IMR-90 (cell line): ENCODE measurements around the gene DNM3. TPM values are rescaled to one million over a fixed set of nuclear protein-coding genes. Genes with fewer than 3 reads are reported as not detected.

ENCODE experiments used
- ATAC-seq: fragments of 200-7000 bp; cut with Tn5 transposase; 2 replicates; pipeline ENCODE4 v1.9.1; 2020; ENCODE audit warnings: low read depth, mild to moderate bottlenecking, moderate library complexity
- BruUV-seq: library from RNA; stranded (reverse); fragments of 400-500 nt; replicated peaks from 2 replicates; lab custom pipeline; 2021; lab: Mats Ljungman, UMichigan
- CTCF ChIA-PET: fragments of 300-600 bp; formaldehyde crosslinking; extraction: SDS; loops from one replicate; lab custom pipeline; 2021; ENCODE audit warnings: antibody characterized with exemption; lab: Yijun Ruan, JAX
- POLR2A ChIA-PET: fragments of 300-600 bp; sonication (Branson Sonifier 250); formaldehyde crosslinking; loops from one replicate; lab custom pipeline; 2022; ENCODE audit warnings: antibody characterized with exemption; ENCODE audit not compliant: unreplicated experiment; lab: Charles Lee
- DNase-seq: peaks from one replicate; pipeline ENCODE4 v3.0.0; 2013
- H2AFZ ChIP-seq: replicated peaks from 2 replicates; pipeline ENCODE3; 2013; ENCODE audit warnings: low read length, mild to moderate bottlenecking; ENCODE audit not compliant: poor library complexity
- H2AK5ac ChIP-seq: 2 replicates; pipeline ENCODE4 v1.6.1; 2013; ENCODE audit warnings: low read depth, low read length, inconsistent platforms
- H2AK9ac ChIP-seq: replicated peaks from 2 replicates; pipeline ENCODE3; 2013; ENCODE audit warnings: mild to moderate bottlenecking, low read depth, low read length, moderate library complexity; ENCODE audit not compliant: poor library complexity
- H2BK120ac ChIP-seq: 2 replicates; pipeline ENCODE4 v1.6.1; 2013; ENCODE audit warnings: low read depth, low read length, inconsistent platforms
- H2BK15ac ChIP-seq: 3 replicates; pipeline ENCODE4 v1.6.1; 2013; ENCODE audit warnings: low read depth, low read length, inconsistent platforms
- H2BK20ac ChIP-seq: 2 replicates; pipeline ENCODE4 v1.6.1; 2013; ENCODE audit warnings: low read depth, mild to moderate bottlenecking, inconsistent platforms, low read length, moderate library complexity
- H2BK5ac ChIP-seq: 2 replicates; pipeline ENCODE4 v1.6.1; 2013; ENCODE audit warnings: mild to moderate bottlenecking, low read depth, low read length, inconsistent platforms; ENCODE audit not compliant: poor library complexity, severe bottlenecking
- H3K14ac ChIP-seq: replicated peaks from 2 replicates; pipeline ENCODE4 v1.6.1; 2013; ENCODE audit warnings: low read depth, low read length, inconsistent platforms
- H3K18ac ChIP-seq: 2 replicates; pipeline ENCODE4 v1.6.1; 2013; ENCODE audit warnings: low read depth, low read length, control low read depth
- H3K23ac ChIP-seq: 2 replicates; pipeline ENCODE4 v1.6.1; 2013; ENCODE audit warnings: low read depth, low read length, inconsistent platforms
- H3K27ac ChIP-seq: 2 replicates; pipeline ENCODE4 v1.5.1; 2013; ENCODE audit warnings: mild to moderate bottlenecking, control low read depth, low read length; ENCODE audit not compliant: insufficient read depth
- H3K27me3 ChIP-seq: 2 replicates; pipeline ENCODE4 v1.6.1; 2013; ENCODE audit warnings: low read length; ENCODE audit not compliant: control insufficient read depth, insufficient read depth
- H3K36me3 ChIP-seq: 2 replicates; pipeline ENCODE4 v1.6.1; 2013; ENCODE audit warnings: low read length, mixed read lengths; ENCODE audit not compliant: control insufficient read depth, insufficient read depth
- H3K4ac ChIP-seq: 2 replicates; pipeline ENCODE4 v1.6.1; 2013; ENCODE audit warnings: low read depth, low read length, inconsistent platforms
- H3K4me1 ChIP-seq: 2 replicates; pipeline ENCODE4 v1.6.1; 2013; ENCODE audit warnings: low read length, mixed read lengths; ENCODE audit not compliant: control insufficient read depth, insufficient read depth
- H3K4me2 ChIP-seq: 2 replicates; pipeline ENCODE4 v1.6.1; 2013; ENCODE audit warnings: low read depth, mild to moderate bottlenecking, control low read depth, low read length, moderate library complexity
- H3K4me3 ChIP-seq: 2 replicates; pipeline ENCODE4 v1.5.1; 2013; ENCODE audit warnings: low read depth, mild to moderate bottlenecking, control low read depth, low read length, moderate library complexity; ENCODE audit not compliant: insufficient read depth
- H3K56ac ChIP-seq: 2 replicates; pipeline ENCODE4 v1.6.1; 2013; ENCODE audit warnings: low read length, inconsistent platforms; ENCODE audit not compliant: insufficient read depth; ENCODE audit errors: extremely low read depth
- H3K79me1 ChIP-seq, 2 experiments: 2 replicates each; pipeline ENCODE4 v1.6.1; 2013; ENCODE audit warnings: low read length in 2 of 2, inconsistent platforms in 1 of 2, low read depth in 1 of 2
- H3K9ac ChIP-seq: 2 replicates; pipeline ENCODE4 v1.6.1; 2013; ENCODE audit warnings: low read depth, low read length, control low read depth
- H3K9me1 ChIP-seq: 2 replicates; pipeline ENCODE4 v1.6.1; 2013; ENCODE audit warnings: low read length, inconsistent platforms; ENCODE audit not compliant: insufficient read depth
- H3K9me3 ChIP-seq: 2 replicates; pipeline ENCODE4 v1.6.1; 2013; ENCODE audit warnings: low read length; ENCODE audit not compliant: control insufficient read depth, insufficient read depth
- H4K20me1 ChIP-seq: 2 replicates; pipeline ENCODE4 v1.6.1; 2013; ENCODE audit warnings: low read length, inconsistent platforms; ENCODE audit not compliant: insufficient read depth
- H4K5ac ChIP-seq: 2 replicates; pipeline ENCODE4 v1.6.1; 2013; ENCODE audit warnings: mild to moderate bottlenecking, low read depth, low read length, control low read depth
- H4K8ac ChIP-seq, 2 experiments: 2 replicates each; pipeline ENCODE4 v1.6.1; 2013; ENCODE audit warnings: low read depth in 2 of 2, low read length in 2 of 2, control low read depth in 1 of 2, inconsistent platforms in 1 of 2
- H4K91ac ChIP-seq: 2 replicates; pipeline ENCODE4 v1.6.1; 2013; ENCODE audit warnings: low read depth, low read length, inconsistent platforms; ENCODE audit not compliant: insufficient read depth
- BHLHE40 ChIP-seq: fragments of 150-350 bp; IDR thresholded peaks from 2 replicates; pipeline ENCODE4 v1.6.1; 2016; ENCODE audit warnings: mild to moderate bottlenecking, low read depth, low read length
- CHD1 ChIP-seq: IDR thresholded peaks from 2 replicates; pipeline ENCODE4 v1.6.1; 2012; ENCODE audit warnings: low read depth, low read length, improper control_type of control experiment
- FOS ChIP-seq: fragments of 150-350 bp; IDR thresholded peaks from 2 replicates; pipeline ENCODE4 v1.6.1; 2016; ENCODE audit warnings: low read depth, low read length
- MAFK ChIP-seq: IDR thresholded peaks from 2 replicates; pipeline ENCODE4 v1.6.1; 2012; ENCODE audit warnings: low read depth, low read length, improper control_type of control experiment
- MAZ ChIP-seq: IDR thresholded peaks from 2 replicates; pipeline ENCODE4 v1.6.1; 2012; ENCODE audit warnings: low read depth, mild to moderate bottlenecking, low read length, improper control_type of control experiment, moderate library complexity, borderline replicate concordance
- MXI1 ChIP-seq: IDR thresholded peaks from 2 replicates; pipeline ENCODE4 v1.6.1; 2012; ENCODE audit warnings: low read depth, mild to moderate bottlenecking, low read length, moderate library complexity, borderline replicate concordance
- NFE2L2 ChIP-seq: fragments of 150-350 bp; IDR thresholded peaks from 2 replicates; pipeline ENCODE4 v1.6.1; 2016; ENCODE audit warnings: low read depth, mild to moderate bottlenecking, low read length
- POLR2A ChIP-seq: IDR thresholded peaks from 2 replicates; pipeline ENCODE4 v1.6.1; 2012; ENCODE audit warnings: mild to moderate bottlenecking, low read depth, low read length
- RAD21 ChIP-seq: IDR thresholded peaks from 2 replicates; pipeline ENCODE4 v1.6.1; 2012; ENCODE audit warnings: low read length, improper control_type of control experiment
- RCOR1 ChIP-seq: IDR thresholded peaks from 2 replicates; pipeline ENCODE4 v1.6.1; 2012; ENCODE audit warnings: mild to moderate bottlenecking, low read length, improper control_type of control experiment; ENCODE audit not compliant: insufficient replicate concordance
- RFX5 ChIP-seq: IDR thresholded peaks from 2 replicates; pipeline ENCODE4 v1.8.0; 2012; ENCODE audit warnings: low read depth, mild to moderate bottlenecking, low read length, moderate library complexity
- SMC3 ChIP-seq: fragments of 150-350 bp; IDR thresholded peaks from 2 replicates; pipeline ENCODE4 v1.6.1; 2016; ENCODE audit warnings: low read depth, mild to moderate bottlenecking, antibody characterized with exemption, low read length, moderate library complexity
- WGBS, 2 experiments: methylation state at CpG; one replicate each; pipeline versions ENCODE4 v1.1.5 to v1.1.7; 2013; ENCODE audit warnings: missing lambda C conversion rate in 2 of 2; ENCODE audit not compliant: insufficient read length in 1 of 2; ENCODE audit errors: extremely low coverage in 2 of 2; 5-methylcytosine and 5-hydroxymethylcytosine counted together
- dilution Hi-C: fragments of 300-500 bp; cut with HindIII; formaldehyde crosslinking; loops from one replicate; pipeline ENCODE4 v1.14.3; 2018; ENCODE audit warnings: low sequenced_read_pairs; ENCODE audit not compliant: unreplicated experiment
- in situ Hi-C: fragments of 300-500 bp; cut with MboI; formaldehyde crosslinking; loops from 3 replicates; pipeline ENCODE4 v1.14.3; 2019; ENCODE audit warnings: low sequenced_read_pairs, inconsistent platforms, mixed read lengths
- intact Hi-C: fragments of 100-400 bp; cut with micrococcal nuclease; formaldehyde crosslinking; loops from 2 replicates; pipeline ENCODE4 v1.10.0; 2022
- polyA plus RNA-seq, 3 experiments: library from polyadenylated mRNA; depleted of rRNA; stranded (reverse); fragments of >200 nt; gene quantifications; 2 replicates each; pipeline ENCODE4 v1.2.3, GENCODE V29; 2012; ENCODE audit warnings: low replicate concordance in 1 of 3
- total RNA-seq: library from RNA; depleted of rRNA; stranded (reverse); fragments of >200 nt; gene quantifications from 2 replicates; pipeline ENCODE4 v1.2.3, GENCODE V29; 2012
- TF ChIP-seq, protein P1 (sequence below): fragments of 150-350 bp; IDR thresholded peaks from 2 replicates; pipeline ENCODE4 v1.6.1; 2016; ENCODE audit warnings: low read depth, mild to moderate bottlenecking, low read length, moderate library complexity, borderline replicate concordance
- TF ChIP-seq, protein P2 (sequence below): fragments of 150-350 bp; IDR thresholded peaks from 2 replicates; pipeline ENCODE4 v1.6.1; 2017; ENCODE audit warnings: mild to moderate bottlenecking, antibody characterized with exemption, low read length, low read depth
- TF ChIP-seq, protein P3 (sequence below): conservative IDR thresholded peaks from 2 replicates; pipeline ENCODE4 v1.5.1; 2012; ENCODE audit warnings: mild to moderate bottlenecking, low read depth, low read length, improper control_type of control experiment

DNM3 gene
- total and polyA plus RNA-seq, 2 of the 4 experiments (the other 2 are of a cell fraction) = 0.36 TPM

DNA sequence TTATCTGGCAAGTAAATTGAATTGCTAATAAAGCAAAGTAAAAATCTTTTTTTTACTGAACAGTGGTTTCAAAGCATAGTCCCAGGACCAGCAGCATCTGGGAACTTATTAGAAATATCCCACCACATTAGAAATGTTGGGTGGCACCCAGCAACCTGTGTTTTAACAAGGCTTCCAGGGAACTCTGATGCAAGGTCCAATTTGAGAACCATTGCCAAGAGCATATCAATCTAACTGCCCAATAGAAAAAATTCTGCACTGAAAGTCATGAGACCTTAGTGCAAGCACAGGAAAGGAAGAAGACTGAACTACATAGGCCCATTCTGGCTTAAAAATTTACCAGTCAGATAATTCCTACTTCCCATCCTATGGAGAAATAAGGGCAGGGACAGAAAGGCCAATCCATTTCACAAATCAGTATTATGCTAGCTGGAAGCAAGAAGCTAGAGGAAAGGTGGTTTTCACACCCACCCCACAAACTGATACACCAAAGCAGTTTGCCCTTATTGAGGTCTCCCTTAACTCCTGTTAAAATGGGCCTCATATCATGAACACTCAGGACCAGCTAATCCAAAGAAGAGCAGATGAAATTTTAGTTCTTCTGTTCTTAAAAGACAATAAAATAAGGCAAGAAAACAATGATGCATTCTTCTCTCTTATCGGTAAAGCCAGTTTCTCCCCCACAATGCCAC, 561.7 kb downstream of the DNM3 start:
- Histone ChIP-seq H3K4me1 (peaks cover 3% of the 10 kb centered on the region), H3K14ac (no peak overlapping the region), H2AFZ (no peak overlapping the region), H3K9me3 (no peaks in the 10 kb centered on the region), H3K27ac (no peak overlapping the region), H3K4me2 (no peak overlapping the region), H3K9me1 (no peaks in the 10 kb centered on the region), H4K20me1 (no peaks in the 10 kb centered on the region), H3K36me3 (no peaks in the 10 kb centered on the region), H3K9ac (no peak overlapping the region), H2BK20ac (no peak overlapping the region), H2BK120ac (no peak overlapping the region), H4K5ac (no peak overlapping the region), H3K4me3 (no peak overlapping the region), H2BK5ac (no peak overlapping the region), H3K18ac (no peak overlapping the region), H3K4ac (no peak overlapping the region), H3K56ac (no peak overlapping the region), H2AK9ac (no peak overlapping the region), H3K79me1 (no peaks in the 10 kb centered on the region), H4K8ac (no peak overlapping the region), H2BK15ac (no peak overlapping the region), H3K23ac (no peak overlapping the region), H3K27me3 (no peaks in the 10 kb centered on the region), H2AK5ac (no peak overlapping the region), H4K91ac (no peak overlapping the region)
- ATAC-seq (no peak), DNase-seq (no peak)
- POLR2A ChIA-PET = no interaction called here
- intact Hi-C loops = loop anchor here (5.0 kb wide), 1 partner anchor 601 kb away; no protein-coding TSS in a partner anchor
- whole genome bisulfite sequencing, 2 experiments = 100% methylated on average over 1 of the region's 1 CpG; no CpG with 5 or more reads in 1 of the 2 experiments
- CTCF ChIA-PET = interaction anchor here (0.6 to 1.0 kb wide), 3 partner anchors 311 to 604 kb away, joined by 3 to 4 read pairs (median 3); no protein-coding TSS in a partner anchor
- in situ Hi-C loops = loop anchor here (25.0 kb wide), 1 partner anchor 591 kb away; no protein-coding TSS in a partner anchor
- TF ChIP-seq BHLHE40 (no peak), RAD21 (no peak), MAZ (no peak), RFX5 (no peak), NFE2L2 (no peak), FOS (no peak), RCOR1 (no peak), MAFK (no peak), SMC3 (no peak), CHD1 (no peak), POLR2A (no peak), MXI1 (no peak)
- TF ChIP-seq, protein P1, sequence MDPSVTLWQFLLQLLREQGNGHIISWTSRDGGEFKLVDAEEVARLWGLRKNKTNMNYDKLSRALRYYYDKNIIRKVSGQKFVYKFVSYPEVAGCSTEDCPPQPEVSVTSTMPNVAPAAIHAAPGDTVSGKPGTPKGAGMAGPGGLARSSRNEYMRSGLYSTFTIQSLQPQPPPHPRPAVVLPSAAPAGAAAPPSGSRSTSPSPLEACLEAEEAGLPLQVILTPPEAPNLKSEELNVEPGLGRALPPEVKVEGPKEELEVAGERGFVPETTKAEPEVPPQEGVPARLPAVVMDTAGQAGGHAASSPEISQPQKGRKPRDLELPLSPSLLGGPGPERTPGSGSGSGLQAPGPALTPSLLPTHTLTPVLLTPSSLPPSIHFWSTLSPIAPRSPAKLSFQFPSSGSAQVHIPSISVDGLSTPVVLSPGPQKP = no peak
- TF ChIP-seq, protein P2, sequence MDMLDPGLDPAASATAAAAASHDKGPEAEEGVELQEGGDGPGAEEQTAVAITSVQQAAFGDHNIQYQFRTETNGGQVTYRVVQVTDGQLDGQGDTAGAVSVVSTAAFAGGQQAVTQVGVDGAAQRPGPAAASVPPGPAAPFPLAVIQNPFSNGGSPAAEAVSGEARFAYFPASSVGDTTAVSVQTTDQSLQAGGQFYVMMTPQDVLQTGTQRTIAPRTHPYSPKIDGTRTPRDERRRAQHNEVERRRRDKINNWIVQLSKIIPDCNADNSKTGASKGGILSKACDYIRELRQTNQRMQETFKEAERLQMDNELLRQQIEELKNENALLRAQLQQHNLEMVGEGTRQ = no peak
- TF ChIP-seq, protein P3, sequence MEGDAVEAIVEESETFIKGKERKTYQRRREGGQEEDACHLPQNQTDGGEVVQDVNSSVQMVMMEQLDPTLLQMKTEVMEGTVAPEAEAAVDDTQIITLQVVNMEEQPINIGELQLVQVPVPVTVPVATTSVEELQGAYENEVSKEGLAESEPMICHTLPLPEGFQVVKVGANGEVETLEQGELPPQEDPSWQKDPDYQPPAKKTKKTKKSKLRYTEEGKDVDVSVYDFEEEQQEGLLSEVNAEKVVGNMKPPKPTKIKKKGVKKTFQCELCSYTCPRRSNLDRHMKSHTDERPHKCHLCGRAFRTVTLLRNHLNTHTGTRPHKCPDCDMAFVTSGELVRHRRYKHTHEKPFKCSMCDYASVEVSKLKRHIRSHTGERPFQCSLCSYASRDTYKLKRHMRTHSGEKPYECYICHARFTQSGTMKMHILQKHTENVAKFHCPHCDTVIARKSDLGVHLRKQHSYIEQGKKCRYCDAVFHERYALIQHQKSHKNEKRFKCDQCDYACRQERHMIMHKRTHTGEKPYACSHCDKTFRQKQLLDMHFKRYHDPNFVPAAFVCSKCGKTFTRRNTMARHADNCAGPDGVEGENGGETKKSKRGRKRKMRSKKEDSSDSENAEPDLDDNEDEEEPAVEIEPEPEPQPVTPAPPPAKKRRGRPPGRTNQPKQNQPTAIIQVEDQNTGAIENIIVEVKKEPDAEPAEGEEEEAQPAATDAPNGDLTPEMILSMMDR = no peak
- no TSS peak for BruUV-seq
- dilution Hi-C loops = no loop called here
